Activated CD4-positive, alpha-beta T cell treated with anti-CD3 and anti-CD28 coated beads for 36 hours (primary cell): ENCODE measurements around the gene WFS1. TPM values are rescaled to one million over a fixed set of nuclear protein-coding genes. Genes with fewer than 3 reads are reported as not detected.

ENCODE experiments used
- ATAC-seq: fragments of 200-7000 bp; cut with Tn5 transposase; one replicate; pipeline ENCODE4 v1.10.0; 2021; ENCODE audit warnings: mild to moderate bottlenecking, moderate library complexity
- CTCF ChIA-PET: fragments of 350-600 bp; sonication (Branson Sonifier 250); formaldehyde crosslinking; loops from one replicate; lab custom pipeline; 2021; ENCODE audit warnings: antibody characterized with exemption; lab: Charles Lee
- POLR2A ChIA-PET: fragments of 350-600 bp; sonication (Branson Sonifier 250); formaldehyde crosslinking; loops from one replicate; lab custom pipeline; 2021; ENCODE audit warnings: antibody characterized with exemption, inconsistent platforms; lab: Charles Lee
- DNase-seq: peaks from one replicate; pipeline ENCODE4 v3.0.0-alpha.2; 2020
- H3K27ac Mint-ChIP-seq: one replicate; pipeline ENCODE4 v1.8.0; 2021; ENCODE audit warnings: mixed read lengths
- H3K27me3 Mint-ChIP-seq: one replicate; pipeline ENCODE4 v1.8.0; 2021; ENCODE audit warnings: mixed read lengths
- H3K36me3 Mint-ChIP-seq: one replicate; pipeline ENCODE4 v1.8.0; 2021; ENCODE audit warnings: low read depth, mixed read lengths
- H3K4me1 Mint-ChIP-seq: one replicate; pipeline ENCODE4 v1.8.0; 2021; ENCODE audit warnings: mixed read lengths
- H3K4me3 Mint-ChIP-seq: one replicate; pipeline ENCODE4 v1.8.0; 2021; ENCODE audit warnings: mild to moderate bottlenecking, moderate library complexity, mixed read lengths
- H3K9me3 Mint-ChIP-seq: one replicate; pipeline ENCODE4 v1.8.0; 2021; ENCODE audit warnings: low read depth, mixed read lengths
- intact Hi-C, 2 experiments: fragments of 100-400 bp; cut with DNase I in 1 of 2; cut with micrococcal nuclease in 1 of 2; formaldehyde crosslinking; loops; one replicate each; pipeline versions ENCODE4 v1.14.2 to v1.15.1; 2022 to 2024; cut with DNase I, micrococcal nuclease
- total RNA-seq, 2 experiments: library from RNA; stranded (reverse); gene quantifications; one replicate each; pipeline ENCODE4 v1.2.3, GENCODE V29; 2021

Gene WFS1
- total RNA-seq, 2 experiments from 2014 or later: 3.4 to 4.8 TPM

GRCh38 chr4:6229095-6229494 lies 40.6 kb upstream of the WFS1 start:
- intact Hi-C loops: no loop called here
- Mint-ChIP-seq H3K4me1 (no peaks in the 10 kb centered on the region), H3K27ac (no peak overlapping the region), H3K27me3 (peaks cover 12% of the 10 kb centered on the region), H3K4me3 (no peak overlapping the region), H3K36me3 (no peaks in the 10 kb centered on the region), H3K9me3 (no peaks in the 10 kb centered on the region)
- DNase-seq (no peak), ATAC-seq (no peak)
- POLR2A ChIA-PET: no interaction called here
- CTCF ChIA-PET: no interaction called here

GRCh38 chr4:6229671-6230501 lies 39.8 kb upstream of the WFS1 start:
- Mint-ChIP-seq H3K9me3 (no peaks in the 10 kb centered on the region), H3K27ac (no peak overlapping the region), H3K4me3 (no peak overlapping the region), H3K4me1 (no peaks in the 10 kb centered on the region), H3K36me3 (no peaks in the 10 kb centered on the region), H3K27me3 (peaks cover 8% of the 10 kb centered on the region)
- DNase-seq (no peak), ATAC-seq (no peak)
- ChIA-PET POLR2A (no interaction called here), CTCF (no interaction called here)
- intact Hi-C loops: no loop called here

- Mint-ChIP-seq H3K4me3 (no peak overlapping the region), H3K4me1 (no peaks in the 10 kb centered on the region), H3K36me3 (no peaks in the 10 kb centered on the region), H3K9me3 (no peaks in the 10 kb centered on the region), H3K27ac (no peak overlapping the region), H3K27me3 (peaks cover 8% of the 10 kb centered on the region)
- no peak for DNase-seq
- POLR2A ChIA-PET: no interaction called here
- ATAC-seq: no peak
- intact Hi-C loops: no loop called here
- CTCF ChIA-PET: no interaction called here
Observed at GRCh38 chr4:6230502-6230785, 39.2 kb upstream of the WFS1 start.

- Mint-ChIP-seq H3K36me3 (no peaks in the 10 kb centered on the region), H3K27ac (no peak overlapping the region), H3K27me3 (peaks cover 7% of the 10 kb centered on the region), H3K4me3 (no peak overlapping the region), H3K9me3 (no peaks in the 10 kb centered on the region), H3K4me1 (no peaks in the 10 kb centered on the region)
- ChIA-PET POLR2A (no interaction called here), CTCF (interaction anchor here (0.6 kb wide), 1 partner anchor 95 kb away, joined by 4 read pairs; no protein-coding TSS in a partner anchor)
- intact Hi-C loops: no loop called here
- DNase-seq (no peak), ATAC-seq (no peak)
Observed at GRCh38 chr4:6230827-6231662, 38.6 kb upstream of the WFS1 start.

- Mint-ChIP-seq H3K27ac (no peak overlapping the region), H3K9me3 (no peaks in the 10 kb centered on the region), H3K36me3 (no peaks in the 10 kb centered on the region), H3K4me1 (no peaks in the 10 kb centered on the region), H3K4me3 (no peak overlapping the region), H3K27me3 (peaks cover 7% of the 10 kb centered on the region)
- ATAC-seq (no peak), DNase-seq (no peak)
- intact Hi-C loops: no loop called here
- POLR2A ChIA-PET: no interaction called here
- CTCF ChIA-PET: interaction anchor here (0.6 kb wide), 1 partner anchor 94 kb away, joined by 4 read pairs; no protein-coding TSS in a partner anchor
Observed at GRCh38 chr4:6231663-6232165, 37.9 kb upstream of the WFS1 start.

GRCh38 chr4:6232836-6233785 lies 36.5 kb upstream of the WFS1 start:
- intact Hi-C loops: no loop called here
- H3K4me3 Mint-ChIP-seq: no peak overlapping the region
- H3K27ac Mint-ChIP-seq: no peak overlapping the region
- DNase-seq: no peak
- no peaks in the 10 kb centered on the region for H3K9me3 Mint-ChIP-seq
- ATAC-seq: no peak
- POLR2A ChIA-PET: no interaction called here
- no peaks in the 10 kb centered on the region for H3K36me3 Mint-ChIP-seq
- peaks cover 7% of the 10 kb centered on the region for H3K27me3 Mint-ChIP-seq
- H3K4me1 Mint-ChIP-seq: no peaks in the 10 kb centered on the region
- CTCF ChIA-PET: no interaction called here

- ChIA-PET CTCF (no interaction called here), POLR2A (no interaction called here)
- ATAC-seq (no peak), DNase-seq (no peak)
- Mint-ChIP-seq H3K27ac (no peak overlapping the region), H3K36me3 (no peaks in the 10 kb centered on the region), H3K4me1 (no peaks in the 10 kb centered on the region), H3K9me3 (no peaks in the 10 kb centered on the region), H3K27me3 (peaks cover 5% of the 10 kb centered on the region), H3K4me3 (no peak overlapping the region)
- intact Hi-C loops: no loop called here
Observed at GRCh38 chr4:6233929-6234328, 35.7 kb upstream of the WFS1 start.

- no peak for DNase-seq
- Mint-ChIP-seq H3K4me3 (no peak overlapping the region), H3K9me3 (no peaks in the 10 kb centered on the region), H3K4me1 (no peaks in the 10 kb centered on the region), H3K27me3 (peaks cover 4% of the 10 kb centered on the region), H3K36me3 (no peaks in the 10 kb centered on the region), H3K27ac (no peak overlapping the region)
- ChIA-PET POLR2A (no interaction called here), CTCF (interaction anchor here (1.2 kb wide), 1 partner anchor 15 kb away, joined by 4 read pairs; no protein-coding TSS in a partner anchor)
- no peak for ATAC-seq
- intact Hi-C loops: no loop called here
Observed at GRCh38 chr4:6235012-6235411, 34.6 kb upstream of the WFS1 start.

GRCh38 chr4:6235901-6236640 lies 33.6 kb upstream of the WFS1 start:
- CTCF ChIA-PET: no interaction called here

GRCh38 chr4:6236816-6237390 lies 32.7 kb upstream of the WFS1 start:
- ChIA-PET CTCF (no interaction called here), POLR2A (no interaction called here)

More at GRCh38 chr4:6235901-6236640, 33.6 kb upstream of the WFS1 start:
- no peaks in the 10 kb centered on the region for H3K9me3 Mint-ChIP-seq
- no peaks in the 10 kb centered on the region for H3K36me3 Mint-ChIP-seq
- no peaks in the 10 kb centered on the region for H3K4me1 Mint-ChIP-seq
- no peak overlapping the region for H3K4me3 Mint-ChIP-seq
- DNase-seq: no peak
- intact Hi-C loops: no loop called here
- POLR2A ChIA-PET: no interaction called here
- no peak for ATAC-seq
- H3K27ac Mint-ChIP-seq: no peak overlapping the region
- peaks cover 4% of the 10 kb centered on the region for H3K27me3 Mint-ChIP-seq

More at GRCh38 chr4:6236816-6237390, 32.7 kb upstream of the WFS1 start:
- no peak for ATAC-seq
- no peaks in the 10 kb centered on the region for H3K9me3 Mint-ChIP-seq
- intact Hi-C loops: no loop called here
- peaks cover 6% of the 10 kb centered on the region for H3K27me3 Mint-ChIP-seq
- H3K4me1 Mint-ChIP-seq: no peaks in the 10 kb centered on the region
- no peaks in the 10 kb centered on the region for H3K36me3 Mint-ChIP-seq
- no peak overlapping the region for H3K4me3 Mint-ChIP-seq
- DNase-seq: no peak
- no peak overlapping the region for H3K27ac Mint-ChIP-seq
